HEK293 (cell line): ENCODE measurements around the gene TOX4.
A peak's percentile ranks its signal among the peaks of the same experiment; 100 is the strongest.

Source experiments
- CTCF ChIA-PET: fragments of 350-600 bp; formaldehyde crosslinking; extraction: SDS; loops from one replicate; lab custom pipeline; 2021; ENCODE audit warnings: antibody characterized with exemption; lab: Yijun Ruan, JAX
- POLR2A ChIA-PET: fragments of 300-600 bp; formaldehyde crosslinking; extraction: SDS; loops from one replicate; lab custom pipeline; 2020; ENCODE audit warnings: antibody characterized with exemption, inconsistent platforms; lab: Yijun Ruan, JAX
- H3K27ac ChIP-seq: fragments of 200-500 bp; sonication (Bioruptor generic); 2 replicates; pipeline ENCODE4 v1.5.1; 2014; ENCODE audit warnings: low read depth, low read length, control low read depth, inconsistent platforms; ENCODE audit errors: extremely low read depth
- H3K36me3 ChIP-seq, 2 experiments: fragments of 200-500 bp in 1 of 2; sonication (Bioruptor generic) in 1 of 2; 1 replicate in 1 of 2; 2 replicates in 1 of 2; pipeline ENCODE4 v1.5.1; 2014 to 2017; ENCODE audit warnings: inconsistent platforms in 2 of 2, low read length in 2 of 2; ENCODE audit not compliant: control insufficient read depth in 2 of 2, insufficient read depth in 1 of 2
- H3K4me1 ChIP-seq: fragments of 200-500 bp; sonication (Bioruptor generic); 2 replicates; pipeline ENCODE4 v1.5.1; 2014; ENCODE audit warnings: mild to moderate bottlenecking, low read length, inconsistent platforms; ENCODE audit not compliant: control insufficient read depth, insufficient read depth
- H3K4me3 ChIP-seq: 2 replicates; pipeline ENCODE4 v1.5.1; 2011; ENCODE audit warnings: low read depth, mild to moderate bottlenecking, control low read depth, low read length, moderate library complexity
- H3K9me3 ChIP-seq: fragments of 200-500 bp; sonication (Bioruptor generic); 2 replicates; pipeline ENCODE4 v1.5.1; 2014; ENCODE audit warnings: low read depth, low read length, inconsistent platforms; ENCODE audit not compliant: control insufficient read depth, insufficient read depth
- GLI2 ChIP-seq: fragments of 450-650 bp; formaldehyde crosslinking; IDR thresholded peaks from 2 replicates; pipeline ENCODE4; 2017; ENCODE audit warnings: missing biosample characterization, missing genetic modification characterization, low read depth, borderline replicate concordance
- KLF16 ChIP-seq: fragments of 450-650 bp; formaldehyde crosslinking; IDR thresholded peaks from 2 replicates; pipeline ENCODE4 v1.5.1; 2017; ENCODE audit warnings: missing biosample characterization, missing genetic modification characterization
- KLF8 ChIP-seq: fragments of 450-650 bp; formaldehyde crosslinking; IDR thresholded peaks from 2 replicates; pipeline ENCODE4 v1.5.1; 2016; ENCODE audit warnings: missing biosample characterization, missing genetic modification characterization
- OVOL3 ChIP-seq: fragments of 450-650 bp; formaldehyde crosslinking; IDR thresholded peaks from 2 replicates; pipeline ENCODE4 v1.5.1; 2016; ENCODE audit warnings: missing biosample characterization, missing genetic modification characterization
- RBAK ChIP-seq: fragments of 450-650 bp; formaldehyde crosslinking; IDR thresholded peaks from 2 replicates; pipeline ENCODE4 v1.5.1; 2016; ENCODE audit warnings: missing biosample characterization, missing genetic modification characterization
- WT1 ChIP-seq: fragments of 450-650 bp; formaldehyde crosslinking; IDR thresholded peaks from 2 replicates; pipeline ENCODE4 v1.5.1; 2016; ENCODE audit warnings: missing biosample characterization, missing genetic modification characterization
- ZBTB17 ChIP-seq: fragments of 450-650 bp; formaldehyde crosslinking; IDR thresholded peaks from 2 replicates; pipeline ENCODE4 v1.5.1; 2016; ENCODE audit warnings: missing biosample characterization, missing genetic modification characterization
- ZEB2 ChIP-seq: fragments of 450-650 bp; formaldehyde crosslinking; IDR thresholded peaks from 2 replicates; pipeline ENCODE4 v1.5.1; 2016; ENCODE audit warnings: missing biosample characterization, missing genetic modification characterization
- ZNF146 ChIP-seq: fragments of 450-650 bp; formaldehyde crosslinking; IDR thresholded peaks from 2 replicates; pipeline ENCODE4 v1.5.1; 2016; ENCODE audit warnings: missing biosample characterization, missing genetic modification characterization
- ZNF184 ChIP-seq: fragments of 450-650 bp; IDR thresholded peaks from 2 replicates; pipeline ENCODE4 v1.5.1; 2018; ENCODE audit warnings: missing biosample characterization, mild to moderate bottlenecking, missing genetic modification characterization
- ZNF2 ChIP-seq: fragments of 450-650 bp; formaldehyde crosslinking; IDR thresholded peaks from 2 replicates; pipeline ENCODE4 v1.5.1; 2016; ENCODE audit warnings: missing biosample characterization, missing genetic modification characterization
- ZNF292 ChIP-seq: fragments of 450-650 bp; formaldehyde crosslinking; IDR thresholded peaks from 2 replicates; pipeline ENCODE4 v1.5.1; 2016; ENCODE audit warnings: low read depth, missing biosample characterization, missing genetic modification characterization, borderline replicate concordance
- ZNF391 ChIP-seq: fragments of 450-650 bp; formaldehyde crosslinking; IDR thresholded peaks from 2 replicates; pipeline ENCODE4 v1.5.1; 2016; ENCODE audit warnings: low read depth, missing biosample characterization, missing genetic modification characterization, borderline replicate concordance
- ZNF416 ChIP-seq: fragments of 450-650 bp; formaldehyde crosslinking; IDR thresholded peaks from 2 replicates; pipeline ENCODE4 v1.5.1; 2016; ENCODE audit warnings: missing biosample characterization, missing genetic modification characterization
- ZNF433 ChIP-seq: fragments of 450-650 bp; formaldehyde crosslinking; IDR thresholded peaks from 2 replicates; pipeline ENCODE4 v1.5.1; 2016; ENCODE audit warnings: missing biosample characterization, missing genetic modification characterization, low read depth
- ZNF561 ChIP-seq: fragments of 450-650 bp; IDR thresholded peaks from 2 replicates; pipeline ENCODE4 v1.5.1; 2018; ENCODE audit warnings: missing biosample characterization, missing genetic modification characterization, borderline replicate concordance
- ZNF571 ChIP-seq: fragments of 450-650 bp; formaldehyde crosslinking; IDR thresholded peaks from 2 replicates; pipeline ENCODE4 v1.5.0; 2017; ENCODE audit warnings: missing biosample characterization, missing genetic modification characterization
- ZNF768 ChIP-seq: fragments of 450-650 bp; formaldehyde crosslinking; IDR thresholded peaks from 2 replicates; pipeline ENCODE4 v1.5.1; 2018; ENCODE audit warnings: missing biosample characterization, mild to moderate bottlenecking, missing genetic modification characterization
- ZXDB ChIP-seq: fragments of 450-650 bp; formaldehyde crosslinking; IDR thresholded peaks from 2 replicates; pipeline ENCODE4 v1.5.1; 2016; ENCODE audit warnings: missing biosample characterization, missing genetic modification characterization
- TF ChIP-seq, protein P1 (sequence below): fragments of 450-650 bp; formaldehyde crosslinking; IDR thresholded peaks from 2 replicates; pipeline ENCODE4 v1.5.1; 2016; ENCODE audit warnings: missing biosample characterization, missing genetic modification characterization
- TF ChIP-seq, protein P2 (sequence below): fragments of 450-650 bp; formaldehyde crosslinking; IDR thresholded peaks from 2 replicates; pipeline ENCODE4 v1.5.1; 2016; ENCODE audit warnings: missing biosample characterization, missing genetic modification characterization
- TF ChIP-seq, protein P3 (sequence below): fragments of 450-650 bp; formaldehyde crosslinking; IDR thresholded peaks from 2 replicates; pipeline ENCODE4 v1.5.1; 2016; ENCODE audit warnings: missing biosample characterization, missing genetic modification characterization
- TF ChIP-seq, protein P4 (sequence below): fragments of 450-650 bp; formaldehyde crosslinking; IDR thresholded peaks from 2 replicates; pipeline ENCODE4 v1.5.1; 2017; ENCODE audit warnings: missing biosample characterization, missing genetic modification characterization

TOX4 gene

DNA sequence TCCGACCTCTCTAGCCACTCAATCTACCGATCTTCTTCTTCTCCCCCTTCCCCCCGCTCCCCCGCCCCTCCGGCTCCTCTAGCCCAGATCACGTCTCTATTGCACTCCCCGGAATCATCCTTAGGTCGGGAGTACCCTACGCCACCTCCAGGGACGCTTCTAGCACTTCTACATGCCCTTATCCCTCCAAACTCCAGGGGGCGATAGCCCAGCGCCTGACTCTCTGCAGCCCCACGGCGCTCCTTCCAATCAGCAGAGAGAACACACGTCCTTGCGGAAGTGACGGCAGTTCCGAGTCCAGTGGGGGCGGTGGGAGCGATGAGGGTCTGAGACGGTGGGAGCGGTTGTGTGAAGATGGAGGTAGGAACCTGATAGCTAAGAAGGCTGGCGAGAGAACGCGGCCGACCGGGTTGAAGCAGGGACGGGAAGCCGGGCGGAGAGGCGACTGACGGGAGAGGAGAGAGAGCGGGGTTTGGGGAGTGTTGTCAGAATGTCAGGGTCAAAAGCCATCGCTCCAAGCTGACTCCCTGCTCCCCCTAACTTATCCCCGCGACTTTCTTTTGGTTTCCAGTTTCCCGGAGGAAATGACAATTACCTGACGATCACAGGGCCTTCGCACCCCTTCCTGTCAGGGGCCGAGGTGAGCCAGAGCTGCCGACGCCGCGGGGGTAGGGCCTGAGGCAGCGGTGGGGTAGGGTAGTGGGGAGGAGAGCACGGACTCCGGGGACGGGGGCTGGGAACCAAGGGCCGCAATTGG is at the start of gene TOX4, which contains the start of gene RAB2B (continued):
- TF ChIP-seq, protein P1, sequence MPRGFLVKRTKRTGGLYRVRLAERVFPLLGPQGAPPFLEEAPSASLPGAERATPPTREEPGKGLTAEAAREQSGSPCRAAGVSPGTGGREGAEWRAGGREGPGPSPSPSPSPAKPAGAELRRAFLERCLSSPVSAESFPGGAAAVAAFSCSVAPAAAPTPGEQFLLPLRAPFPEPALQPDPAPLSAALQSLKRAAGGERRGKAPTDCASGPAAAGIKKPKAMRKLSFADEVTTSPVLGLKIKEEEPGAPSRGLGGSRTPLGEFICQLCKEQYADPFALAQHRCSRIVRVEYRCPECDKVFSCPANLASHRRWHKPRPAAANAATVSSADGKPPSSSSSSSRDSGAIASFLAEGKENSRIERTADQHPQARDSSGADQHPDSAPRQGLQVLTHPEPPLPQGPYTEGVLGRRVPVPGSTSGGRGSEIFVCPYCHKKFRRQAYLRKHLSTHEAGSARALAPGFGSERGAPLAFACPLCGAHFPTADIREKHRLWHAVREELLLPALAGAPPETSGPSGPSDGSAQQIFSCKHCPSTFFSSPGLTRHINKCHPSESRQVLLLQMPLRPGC (tag by site-specific recombination), result 0 out of 2 replicates have a peak, but pooled peaks have one; percentile 55
- TF ChIP-seq ZNF433 (tag by site-specific recombination) (no peak), GLI2 (tag by site-specific recombination) (no peak), ZNF2 (tag by site-specific recombination) (peak; percentile 72; the same call in 1 of the 2 replicates), ZNF184 (tag by site-specific recombination) (no peak), WT1 (tag by site-specific recombination) (0 out of 2 replicates have a peak, but pooled peaks have one; percentile 11), ZXDB (tag by site-specific recombination) (peak; percentile 85), ZNF146 (tag by site-specific recombination) (no peak; the same call in 1 of the 2 replicates), KLF16 (tag by site-specific recombination) (peak; percentile 87), ZNF391 (peak; percentile 87), ZEB2 (no peak; the same call in 1 of the 2 replicates), ZNF561 (no peak), RBAK (tag by site-specific recombination) (no peak), ZNF571 (no peak)
- TF ChIP-seq, protein P2, sequence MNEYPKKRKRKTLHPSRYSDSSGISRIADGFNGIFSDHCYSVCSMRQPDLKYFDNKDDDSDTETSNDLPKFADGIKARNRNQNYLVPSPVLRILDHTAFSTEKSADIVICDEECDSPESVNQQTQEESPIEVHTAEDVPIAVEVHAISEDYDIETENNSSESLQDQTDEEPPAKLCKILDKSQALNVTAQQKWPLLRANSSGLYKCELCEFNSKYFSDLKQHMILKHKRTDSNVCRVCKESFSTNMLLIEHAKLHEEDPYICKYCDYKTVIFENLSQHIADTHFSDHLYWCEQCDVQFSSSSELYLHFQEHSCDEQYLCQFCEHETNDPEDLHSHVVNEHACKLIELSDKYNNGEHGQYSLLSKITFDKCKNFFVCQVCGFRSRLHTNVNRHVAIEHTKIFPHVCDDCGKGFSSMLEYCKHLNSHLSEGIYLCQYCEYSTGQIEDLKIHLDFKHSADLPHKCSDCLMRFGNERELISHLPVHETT (tag by site-specific recombination), result peak; percentile 93
- TF ChIP-seq, all 188 proteins: peak for 41

DNA sequence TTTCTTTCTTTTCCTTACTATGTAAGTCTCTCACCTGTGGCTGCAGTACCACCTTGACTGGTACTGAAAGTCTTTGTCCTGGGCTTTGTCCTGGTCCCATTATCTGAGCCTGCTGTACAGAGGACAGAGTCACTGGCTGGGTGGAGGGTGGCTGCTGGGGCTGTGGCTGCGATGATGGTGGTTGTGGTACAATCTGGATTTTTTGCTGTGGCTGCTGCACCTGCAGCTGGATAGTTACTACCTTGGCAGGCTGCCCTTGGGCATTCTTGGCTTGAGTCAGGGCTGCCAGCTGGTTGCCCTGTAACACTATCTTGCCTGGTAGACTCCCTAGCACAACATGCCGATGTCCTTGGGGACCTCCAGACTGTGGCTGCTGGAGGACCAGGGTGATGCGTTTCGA is 48.1 kb upstream of the TOX4 start:
- H3K9me3 ChIP-seq, result no peaks in the 10 kb centered on the region
- POLR2A ChIA-PET, result no interaction called here
- H3K4me1 ChIP-seq, result no peaks in the 10 kb centered on the region
- TF ChIP-seq ZBTB17 (tag by site-specific recombination) (no peak), ZNF768 (no peak), ZNF184 (tag by site-specific recombination) (no peak), ZNF416 (no peak), ZNF292 (tag by site-specific recombination) (no peak), KLF16 (tag by site-specific recombination) (no peak), KLF8 (tag by site-specific recombination) (no peak), ZNF146 (tag by site-specific recombination) (no peak), OVOL3 (tag by site-specific recombination) (no peak)
- TF ChIP-seq, protein P3, sequence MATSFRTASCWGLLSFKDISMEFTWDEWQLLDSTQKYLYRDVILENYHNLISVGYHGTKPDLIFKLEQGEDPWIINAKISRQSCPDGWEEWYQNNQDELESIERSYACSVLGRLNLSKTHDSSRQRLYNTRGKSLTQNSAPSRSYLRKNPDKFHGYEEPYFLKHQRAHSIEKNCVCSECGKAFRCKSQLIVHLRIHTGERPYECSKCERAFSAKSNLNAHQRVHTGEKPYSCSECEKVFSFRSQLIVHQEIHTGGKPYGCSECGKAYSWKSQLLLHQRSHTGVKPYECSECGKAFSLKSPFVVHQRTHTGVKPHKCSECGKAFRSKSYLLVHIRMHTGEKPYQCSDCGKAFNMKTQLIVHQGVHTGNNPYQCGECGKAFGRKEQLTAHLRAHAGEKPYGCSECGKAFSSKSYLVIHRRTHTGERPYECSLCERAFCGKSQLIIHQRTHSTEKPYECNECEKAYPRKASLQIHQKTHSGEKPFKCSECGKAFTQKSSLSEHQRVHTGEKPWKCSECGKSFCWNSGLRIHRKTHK, result no peak
- TF ChIP-seq, protein P4, sequence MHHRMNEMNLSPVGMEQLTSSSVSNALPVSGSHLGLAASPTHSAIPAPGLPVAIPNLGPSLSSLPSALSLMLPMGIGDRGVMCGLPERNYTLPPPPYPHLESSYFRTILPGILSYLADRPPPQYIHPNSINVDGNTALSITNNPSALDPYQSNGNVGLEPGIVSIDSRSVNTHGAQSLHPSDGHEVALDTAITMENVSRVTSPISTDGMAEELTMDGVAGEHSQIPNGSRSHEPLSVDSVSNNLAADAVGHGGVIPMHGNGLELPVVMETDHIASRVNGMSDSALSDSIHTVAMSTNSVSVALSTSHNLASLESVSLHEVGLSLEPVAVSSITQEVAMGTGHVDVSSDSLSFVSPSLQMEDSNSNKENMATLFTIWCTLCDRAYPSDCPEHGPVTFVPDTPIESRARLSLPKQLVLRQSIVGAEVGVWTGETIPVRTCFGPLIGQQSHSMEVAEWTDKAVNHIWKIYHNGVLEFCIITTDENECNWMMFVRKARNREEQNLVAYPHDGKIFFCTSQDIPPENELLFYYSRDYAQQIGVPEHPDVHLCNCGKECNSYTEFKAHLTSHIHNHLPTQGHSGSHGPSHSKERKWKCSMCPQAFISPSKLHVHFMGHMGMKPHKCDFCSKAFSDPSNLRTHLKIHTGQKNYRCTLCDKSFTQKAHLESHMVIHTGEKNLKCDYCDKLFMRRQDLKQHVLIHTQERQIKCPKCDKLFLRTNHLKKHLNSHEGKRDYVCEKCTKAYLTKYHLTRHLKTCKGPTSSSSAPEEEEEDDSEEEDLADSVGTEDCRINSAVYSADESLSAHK (tag by site-specific recombination), result no peak
- TF ChIP-seq, all 188 proteins: peak for 0
- CTCF ChIA-PET, result no interaction called here
- no peak overlapping the region for H3K27ac ChIP-seq
- no peak overlapping the region for H3K4me3 ChIP-seq
- H3K36me3 ChIP-seq, result peaks cover 59 to 88% of the 10 kb centered on the region in 2 experiments
